HL-60/S4 treated with phorbol 12-myristate 13-acetate at 8.2 ng/mL for 4 days and 3 days (cell line): ENCODE data around the gene ADCK2.
"Not testable (repeated sequence)": the region's sequence is repeated elsewhere in the genome, so short reads cannot be mapped to it uniquely, and the experiment has no call there.

Experiments
- in situ Hi-C: fragments of 300-500 bp; cut with MboI; formaldehyde crosslinking; loops from 2 replicates; pipeline ENCODE4 v1.15.0; 2022; ENCODE audit warnings: low sequenced_read_pairs

Gene ADCK2

DNA sequence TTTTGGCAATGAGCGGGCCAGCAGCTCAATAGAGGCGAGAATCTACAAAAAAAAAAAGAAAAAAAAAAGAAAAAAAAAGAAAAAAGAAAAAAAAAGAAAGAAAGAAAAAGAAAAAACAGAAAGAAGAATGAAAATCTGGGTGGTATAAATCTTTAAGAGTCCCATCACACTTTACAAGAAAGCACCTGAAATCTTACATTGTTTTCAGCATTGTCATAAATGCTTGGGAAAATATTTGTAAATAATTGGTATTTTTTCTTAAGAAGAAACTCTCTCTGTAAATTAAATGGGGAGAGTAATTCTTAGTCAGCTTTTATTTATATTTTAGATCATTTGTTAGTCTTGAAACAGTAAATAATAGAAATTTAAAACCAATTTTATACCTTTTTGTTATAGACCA, 62.0 kb downstream of the ADCK2 start:
- in situ Hi-C loops, result no loop called here

- in situ Hi-C loops, result no loop called here
These were observed 65.5 kb downstream of the ADCK2 start for GRCh38 chr7:140738280-140738679.

GRCh38 chr7:140743255-140743654, 70.5 kb downstream of the ADCK2 start:
- in situ Hi-C loops, result not testable (repeated sequence)

DNA sequence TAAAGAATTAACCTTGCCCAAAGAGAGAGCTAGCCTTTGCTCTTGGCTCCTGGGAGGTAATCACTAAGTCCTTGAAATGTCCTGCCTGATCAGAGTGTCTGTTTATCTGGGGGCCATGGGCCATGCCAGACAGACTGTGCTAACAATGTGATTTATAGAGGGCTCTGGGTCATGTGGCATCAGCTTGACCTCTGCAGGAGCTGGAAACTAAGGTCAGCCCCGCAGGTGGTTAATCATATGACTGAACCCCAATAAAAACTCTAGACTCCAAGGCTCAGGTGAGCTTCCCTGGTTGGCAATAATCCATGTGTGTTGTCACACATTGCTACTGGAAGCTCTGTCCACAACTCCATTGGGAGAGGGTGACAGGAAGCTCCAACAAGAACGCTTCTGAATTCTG, 71.3 kb downstream of the ADCK2 start:
- in situ Hi-C loops, result no loop called here
